ENCODE data around the gene MICAL3. TPM values are rescaled to one million over a fixed set of nuclear protein-coding genes. Genes with fewer than 3 reads are reported as not detected.

The MICAL3 gene
- polyA plus RNA-seq, 1 donor from 2014 or later = 28.1 TPM

DNA sequence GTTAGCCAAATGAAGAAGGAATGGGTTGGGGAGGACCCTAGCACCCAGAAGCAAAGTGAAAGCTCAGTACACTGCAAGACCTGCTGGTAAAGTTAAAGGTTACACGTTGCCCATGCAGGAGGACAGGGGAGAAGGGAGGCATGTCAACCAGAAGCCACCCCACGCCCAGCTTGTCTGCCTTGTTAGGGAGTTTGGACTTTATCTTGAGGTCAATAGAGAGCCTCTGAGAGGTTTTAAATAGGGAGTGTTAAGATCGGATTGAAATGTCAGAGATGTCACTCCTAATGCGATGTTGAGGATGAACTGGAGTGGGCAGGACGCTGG, 34.7 kb upstream of the MICAL3 start:
- Histone ChIP-seq H3K4me2 (ENCODE audit: low read length) (no peak overlapping the region), H3K79me2 (replicated peaks; ENCODE audit: insufficient read depth, low read length) (no peaks in the 10 kb centered on the region), H3K9me3 (ENCODE audit: low read length) (no peaks in the 10 kb centered on the region), H3K9me2 (ENCODE audit: insufficient read depth, low read length) (no peaks in the 10 kb centered on the region), H3K9ac (ENCODE audit: low read length) (no peak overlapping the region), H3K36me3 (ENCODE audit: insufficient read depth, low read length) (no peaks in the 10 kb centered on the region), H3K4me3 (ENCODE audit: low read length) (no peak overlapping the region), H4K20me1 (ENCODE audit: insufficient read depth) (no peaks in the 10 kb centered on the region), H3K27ac (ENCODE audit: low read length) (no peak overlapping the region), H2AFZ (ENCODE audit: low read depth, low read length) (no peak overlapping the region), H3K27me3 (ENCODE audit: insufficient read depth, low read depth, low read length) (no peaks in the 10 kb centered on the region), H3F3A (ENCODE audit: insufficient read depth, low read length, poor library complexity, severe bottlenecking) (no peaks in the 10 kb centered on the region)
- TF ChIP-seq EZH2 (IDR thresholded peaks at IDR 0.05; ENCODE audit: borderline replicate concordance, insufficient read depth, low read length, poor library complexity, severe bottlenecking) = no peak
- TF ChIP-seq EP300 (conservative IDR thresholded peaks at IDR 0.05; ENCODE audit: poor library complexity, severe bottlenecking) = no peak
- TF ChIP-seq MXI1 (conservative IDR thresholded peaks at IDR 0.05; ENCODE audit: poor library complexity, severe bottlenecking) = no peak
- TF ChIP-seq SMC3 (conservative IDR thresholded peaks at IDR 0.05; ENCODE audit: poor library complexity) = no peak
- TF ChIP-seq, protein P1, sequence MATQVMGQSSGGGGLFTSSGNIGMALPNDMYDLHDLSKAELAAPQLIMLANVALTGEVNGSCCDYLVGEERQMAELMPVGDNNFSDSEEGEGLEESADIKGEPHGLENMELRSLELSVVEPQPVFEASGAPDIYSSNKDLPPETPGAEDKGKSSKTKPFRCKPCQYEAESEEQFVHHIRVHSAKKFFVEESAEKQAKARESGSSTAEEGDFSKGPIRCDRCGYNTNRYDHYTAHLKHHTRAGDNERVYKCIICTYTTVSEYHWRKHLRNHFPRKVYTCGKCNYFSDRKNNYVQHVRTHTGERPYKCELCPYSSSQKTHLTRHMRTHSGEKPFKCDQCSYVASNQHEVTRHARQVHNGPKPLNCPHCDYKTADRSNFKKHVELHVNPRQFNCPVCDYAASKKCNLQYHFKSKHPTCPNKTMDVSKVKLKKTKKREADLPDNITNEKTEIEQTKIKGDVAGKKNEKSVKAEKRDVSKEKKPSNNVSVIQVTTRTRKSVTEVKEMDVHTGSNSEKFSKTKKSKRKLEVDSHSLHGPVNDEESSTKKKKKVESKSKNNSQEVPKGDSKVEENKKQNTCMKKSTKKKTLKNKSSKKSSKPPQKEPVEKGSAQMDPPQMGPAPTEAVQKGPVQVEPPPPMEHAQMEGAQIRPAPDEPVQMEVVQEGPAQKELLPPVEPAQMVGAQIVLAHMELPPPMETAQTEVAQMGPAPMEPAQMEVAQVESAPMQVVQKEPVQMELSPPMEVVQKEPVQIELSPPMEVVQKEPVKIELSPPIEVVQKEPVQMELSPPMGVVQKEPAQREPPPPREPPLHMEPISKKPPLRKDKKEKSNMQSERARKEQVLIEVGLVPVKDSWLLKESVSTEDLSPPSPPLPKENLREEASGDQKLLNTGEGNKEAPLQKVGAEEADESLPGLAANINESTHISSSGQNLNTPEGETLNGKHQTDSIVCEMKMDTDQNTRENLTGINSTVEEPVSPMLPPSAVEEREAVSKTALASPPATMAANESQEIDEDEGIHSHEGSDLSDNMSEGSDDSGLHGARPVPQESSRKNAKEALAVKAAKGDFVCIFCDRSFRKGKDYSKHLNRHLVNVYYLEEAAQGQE (IDR thresholded peaks at IDR 0.05; ENCODE audit: borderline replicate concordance) = no peak
- TF ChIP-seq, protein P2, sequence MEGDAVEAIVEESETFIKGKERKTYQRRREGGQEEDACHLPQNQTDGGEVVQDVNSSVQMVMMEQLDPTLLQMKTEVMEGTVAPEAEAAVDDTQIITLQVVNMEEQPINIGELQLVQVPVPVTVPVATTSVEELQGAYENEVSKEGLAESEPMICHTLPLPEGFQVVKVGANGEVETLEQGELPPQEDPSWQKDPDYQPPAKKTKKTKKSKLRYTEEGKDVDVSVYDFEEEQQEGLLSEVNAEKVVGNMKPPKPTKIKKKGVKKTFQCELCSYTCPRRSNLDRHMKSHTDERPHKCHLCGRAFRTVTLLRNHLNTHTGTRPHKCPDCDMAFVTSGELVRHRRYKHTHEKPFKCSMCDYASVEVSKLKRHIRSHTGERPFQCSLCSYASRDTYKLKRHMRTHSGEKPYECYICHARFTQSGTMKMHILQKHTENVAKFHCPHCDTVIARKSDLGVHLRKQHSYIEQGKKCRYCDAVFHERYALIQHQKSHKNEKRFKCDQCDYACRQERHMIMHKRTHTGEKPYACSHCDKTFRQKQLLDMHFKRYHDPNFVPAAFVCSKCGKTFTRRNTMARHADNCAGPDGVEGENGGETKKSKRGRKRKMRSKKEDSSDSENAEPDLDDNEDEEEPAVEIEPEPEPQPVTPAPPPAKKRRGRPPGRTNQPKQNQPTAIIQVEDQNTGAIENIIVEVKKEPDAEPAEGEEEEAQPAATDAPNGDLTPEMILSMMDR (IDR thresholded peaks at IDR 0.05; ENCODE audit: poor library complexity, severe bottlenecking) = no peak
- TF ChIP-seq RAD21 (conservative IDR thresholded peaks at IDR 0.05) = no peak
- TF ChIP-seq TAF1 (IDR thresholded peaks at IDR 0.05; ENCODE audit: low read depth) = no peak
- no peak for TF ChIP-seq POLR2AphosphoS5 (IDR thresholded peaks at IDR 0.05)

DNA sequence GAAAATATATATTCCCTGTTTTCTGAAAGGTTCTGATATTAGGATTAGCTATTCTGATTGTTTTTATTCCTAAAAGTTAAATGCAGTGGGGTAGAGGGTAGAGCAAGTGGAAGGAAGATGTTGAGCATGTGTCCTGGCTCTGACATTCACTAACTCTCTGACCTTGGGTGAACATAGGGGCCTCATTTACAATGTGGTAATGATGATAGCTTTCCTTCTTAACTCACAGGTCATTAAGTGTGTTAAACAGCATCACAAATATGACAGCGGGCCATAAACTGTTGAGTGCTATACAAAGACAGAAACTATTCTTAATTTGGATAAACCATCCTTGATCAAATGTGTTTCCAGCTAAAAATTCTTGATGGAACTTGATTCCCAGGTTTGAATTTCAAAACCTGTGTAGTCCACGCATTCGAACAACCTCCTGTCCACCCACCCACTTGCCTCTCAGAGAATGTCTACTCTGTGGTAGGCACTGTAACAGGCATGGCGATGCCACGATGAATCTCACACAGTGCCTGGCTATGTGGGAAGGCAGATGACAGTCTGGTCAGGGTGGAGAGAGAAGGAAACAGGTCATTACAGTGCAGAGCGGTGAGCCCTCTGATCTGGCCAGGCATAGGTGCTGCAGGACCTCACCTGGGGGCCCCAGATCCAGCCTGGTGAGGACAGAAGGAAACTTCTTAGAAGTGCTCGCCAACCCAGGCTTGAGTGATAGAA, 34.2 kb upstream of the MICAL3 start:
- no peak for TF ChIP-seq EP300 (conservative IDR thresholded peaks at IDR 0.05; ENCODE audit: poor library complexity, severe bottlenecking)
- no peak for TF ChIP-seq MXI1 (conservative IDR thresholded peaks at IDR 0.05; ENCODE audit: poor library complexity, severe bottlenecking)
- no peak for TF ChIP-seq RAD21 (conservative IDR thresholded peaks at IDR 0.05)
- TF ChIP-seq, protein P1 (IDR thresholded peaks at IDR 0.05; ENCODE audit: borderline replicate concordance) = no peak
- no peak for TF ChIP-seq TAF1 (IDR thresholded peaks at IDR 0.05; ENCODE audit: low read depth)
- no peak for TF ChIP-seq EZH2 (IDR thresholded peaks at IDR 0.05; ENCODE audit: borderline replicate concordance, insufficient read depth, low read length, poor library complexity, severe bottlenecking)
- TF ChIP-seq, protein P2 (IDR thresholded peaks at IDR 0.05; ENCODE audit: poor library complexity, severe bottlenecking) = no peak
- no peak overlapping the region for H3K9ac ChIP-seq (ENCODE audit: low read length)

More for the DNA sequence above, 34.2 kb upstream of the MICAL3 start:
- Histone ChIP-seq H3K27me3 (ENCODE audit: insufficient read depth, low read depth, low read length) (no peaks in the 10 kb centered on the region), H3F3A (ENCODE audit: insufficient read depth, low read length, poor library complexity, severe bottlenecking) (no peaks in the 10 kb centered on the region), H3K27ac (ENCODE audit: low read length) (no peak overlapping the region), H3K4me2 (ENCODE audit: low read length) (no peak overlapping the region), H3K9me2 (ENCODE audit: insufficient read depth, low read length) (no peaks in the 10 kb centered on the region), H3K36me3 (ENCODE audit: insufficient read depth, low read length) (no peaks in the 10 kb centered on the region), H3K9me3 (ENCODE audit: low read length) (no peaks in the 10 kb centered on the region), H2AFZ (ENCODE audit: low read depth, low read length) (no peak overlapping the region), H3K4me3 (ENCODE audit: low read length) (no peak overlapping the region), H3K79me2 (replicated peaks; ENCODE audit: insufficient read depth, low read length) (no peaks in the 10 kb centered on the region), H4K20me1 (ENCODE audit: insufficient read depth) (no peaks in the 10 kb centered on the region)

Data from neural cell (in vitro differentiated cells).